Smooth muscle cell (in vitro differentiated cells): ENCODE data around the gene PHRF1. TPM values are rescaled to one million over a fixed set of nuclear protein-coding genes. Genes with fewer than 3 reads are reported as not detected.

ENCODE experiments used
- DNase-seq: peaks from one replicate; lab custom pipeline; 2025; ENCODE audit not compliant: unreplicated experiment; lab: John Stamatoyannopoulos, UW
- H2AFZ ChIP-seq: fragments of 200-600 bp; sonication (generic); 2 replicates; pipeline ENCODE4 v1.6.0; 2016; ENCODE audit warnings: antibody characterized with exemption, low read depth, mild to moderate bottlenecking
- H3F3A ChIP-seq: fragments of 200-600 bp; sonication (generic); 2 replicates; pipeline ENCODE4 v1.6.0; 2017; ENCODE audit warnings: antibody characterized with exemption, low read depth
- H3K27ac ChIP-seq: fragments of 200-600 bp; sonication (generic); 2 replicates; pipeline ENCODE4 v1.5.1; 2016; ENCODE audit warnings: low read depth, mild to moderate bottlenecking
- H3K27me3 ChIP-seq: fragments of 200-600 bp; sonication (generic); 2 replicates; pipeline ENCODE4 v1.6.1; 2016; ENCODE audit warnings: low read depth, mild to moderate bottlenecking
- H3K36me3 ChIP-seq: fragments of 200-600 bp; sonication (generic); 2 replicates; pipeline ENCODE4 v1.5.1; 2016; ENCODE audit warnings: low read depth
- H3K4me1 ChIP-seq: fragments of 200-600 bp; sonication (generic); 2 replicates; pipeline ENCODE4 v1.5.1; 2016; ENCODE audit warnings: low read depth
- H3K4me2 ChIP-seq: fragments of 200-600 bp; sonication (generic); 2 replicates; pipeline ENCODE4 v1.6.0; 2016; ENCODE audit warnings: mild to moderate bottlenecking
- H3K4me3 ChIP-seq: fragments of 200-600 bp; sonication (generic); 2 replicates; pipeline ENCODE4 v1.5.1; 2016; ENCODE audit warnings: mild to moderate bottlenecking
- H3K79me2 ChIP-seq: fragments of 200-600 bp; sonication (generic); 2 replicates; pipeline ENCODE4 v1.6.0; 2016; ENCODE audit warnings: low read depth, mild to moderate bottlenecking
- H3K9ac ChIP-seq: fragments of 200-600 bp; sonication (generic); 2 replicates; pipeline ENCODE4 v1.6.0; 2016; ENCODE audit warnings: low read depth
- H3K9me3 ChIP-seq: fragments of 200-600 bp; sonication (generic); replicated peaks from 2 replicates; pipeline ENCODE4 v1.5.1; 2016; ENCODE audit warnings: low read depth
- H4K20me1 ChIP-seq: fragments of 200-600 bp; sonication (generic); 2 replicates; pipeline ENCODE4 v1.6.0; 2016; ENCODE audit warnings: low read depth
- WGBS: methylation state at CpG from one replicate; pipeline ENCODE4 v1.1.7; 2016; ENCODE audit warnings: low lambda C conversion rate; 5-methylcytosine and 5-hydroxymethylcytosine counted together
- polyA plus RNA-seq: library from polyadenylated mRNA; unstranded; fragments of >200 nt; fragmentation: Nextera tagmentation; extraction: Ambion mirVana; gene quantifications from 2 replicates; pipeline ENCODE4 v1.2.1, GENCODE V29; 2016
- total RNA-seq: library from RNA; depleted of rRNA; stranded (reverse); fragments of >200 nt; gene quantifications from 2 replicates; pipeline ENCODE4 v1.2.3, GENCODE V29; 2014
- TF ChIP-seq, protein P1 (sequence below): fragments of 200-600 bp; sonication (generic); IDR thresholded peaks from 2 replicates; pipeline ENCODE4 v1.5.1; 2017; ENCODE audit warnings: borderline replicate concordance, mild to moderate bottlenecking, antibody characterized with exemption; ENCODE audit not compliant: insufficient read depth, poor library complexity, severe bottlenecking

Gene PHRF1
- total and polyA plus RNA-seq, 2 experiments from 2014 or later: 11.6 to 20.2 TPM

DNA sequence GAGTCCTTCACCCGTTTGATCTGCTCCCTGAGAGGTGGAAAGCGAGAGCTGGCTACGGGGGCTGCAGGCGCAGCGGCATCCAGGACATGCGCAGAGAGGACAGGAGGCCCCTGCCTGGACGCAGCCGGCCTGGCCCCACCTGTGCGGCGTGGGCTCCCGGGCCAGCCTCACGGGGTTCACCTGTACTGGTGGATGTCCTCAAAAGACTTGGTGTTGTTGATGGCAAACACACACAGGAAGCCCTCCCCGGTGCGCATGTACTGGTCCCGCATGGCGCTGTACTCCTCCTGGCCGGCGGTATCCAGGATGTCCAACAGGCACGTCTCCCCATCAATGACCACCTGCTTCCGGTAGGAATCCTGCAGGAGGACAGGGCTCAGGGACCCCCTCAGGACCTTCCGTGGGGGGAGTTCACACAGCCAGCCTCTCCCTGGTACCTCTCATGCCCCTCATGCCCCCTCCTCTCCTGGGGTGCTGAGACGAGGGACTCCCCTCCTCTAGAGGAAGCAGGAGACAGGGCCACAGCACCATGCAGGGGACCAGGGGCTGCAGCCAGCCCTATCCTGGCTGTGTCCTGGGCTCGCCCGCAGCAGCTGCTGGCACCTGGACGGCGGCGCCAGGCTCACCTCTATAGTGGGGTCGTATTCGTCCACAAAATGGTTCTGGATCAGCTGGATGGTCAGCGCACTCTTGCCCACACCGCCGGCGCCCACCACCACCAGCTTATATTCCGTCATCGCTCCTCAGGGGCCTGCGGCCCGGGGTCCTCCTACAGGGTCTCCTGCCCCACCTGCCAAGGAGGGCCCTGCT, 42.5 kb upstream of the PHRF1 start:
- H3F3A ChIP-seq: no peaks in the 10 kb centered on the region
- H3K9me3 ChIP-seq: no peaks in the 10 kb centered on the region
- no peak overlapping the region for H3K9ac ChIP-seq
- DNase-seq: no peak
- no peaks in the 10 kb centered on the region for H3K27me3 ChIP-seq
- H3K27ac ChIP-seq: no peak overlapping the region
- no peaks in the 10 kb centered on the region for H3K36me3 ChIP-seq
- WGBS: 98% methylated on average over 37 of the region's 37 CpGs
- peaks cover 16% of the 10 kb centered on the region for H3K79me2 ChIP-seq
- TF ChIP-seq, protein P1, sequence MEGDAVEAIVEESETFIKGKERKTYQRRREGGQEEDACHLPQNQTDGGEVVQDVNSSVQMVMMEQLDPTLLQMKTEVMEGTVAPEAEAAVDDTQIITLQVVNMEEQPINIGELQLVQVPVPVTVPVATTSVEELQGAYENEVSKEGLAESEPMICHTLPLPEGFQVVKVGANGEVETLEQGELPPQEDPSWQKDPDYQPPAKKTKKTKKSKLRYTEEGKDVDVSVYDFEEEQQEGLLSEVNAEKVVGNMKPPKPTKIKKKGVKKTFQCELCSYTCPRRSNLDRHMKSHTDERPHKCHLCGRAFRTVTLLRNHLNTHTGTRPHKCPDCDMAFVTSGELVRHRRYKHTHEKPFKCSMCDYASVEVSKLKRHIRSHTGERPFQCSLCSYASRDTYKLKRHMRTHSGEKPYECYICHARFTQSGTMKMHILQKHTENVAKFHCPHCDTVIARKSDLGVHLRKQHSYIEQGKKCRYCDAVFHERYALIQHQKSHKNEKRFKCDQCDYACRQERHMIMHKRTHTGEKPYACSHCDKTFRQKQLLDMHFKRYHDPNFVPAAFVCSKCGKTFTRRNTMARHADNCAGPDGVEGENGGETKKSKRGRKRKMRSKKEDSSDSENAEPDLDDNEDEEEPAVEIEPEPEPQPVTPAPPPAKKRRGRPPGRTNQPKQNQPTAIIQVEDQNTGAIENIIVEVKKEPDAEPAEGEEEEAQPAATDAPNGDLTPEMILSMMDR: no peak
- H3K4me2 ChIP-seq: peak overlapping the region; percentile 95
- peaks cover 35% of the 10 kb centered on the region for H4K20me1 ChIP-seq
- peaks cover 5% of the 10 kb centered on the region for H3K4me1 ChIP-seq
- H2AFZ ChIP-seq: no peak overlapping the region
- H3K4me3 ChIP-seq: peak overlapping the region; percentile 94

GRCh38 chr11:534396-535209, 41.7 kb upstream of the PHRF1 start:
- Histone ChIP-seq H3K4me2 (peak overlapping the region; percentile 95), H3K4me1 (peaks cover 5% of the 10 kb centered on the region)
- DNase-seq: no peak

DNA sequence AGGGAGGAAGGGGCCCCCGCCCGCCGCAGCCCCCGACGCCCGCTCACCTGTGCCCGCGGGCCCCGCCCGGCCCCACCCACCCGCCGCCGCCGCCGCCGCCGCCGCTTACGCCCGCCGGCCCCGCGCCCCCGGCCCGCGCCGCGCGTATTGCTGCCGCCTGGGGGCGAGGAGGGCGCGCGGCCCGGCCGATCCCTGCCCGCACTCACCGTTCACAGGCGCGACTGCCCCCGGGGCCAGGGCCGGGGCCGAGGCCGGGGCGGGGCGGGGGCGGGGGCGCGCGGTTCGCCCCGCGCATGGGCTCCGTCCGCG, 41.1 kb upstream of the PHRF1 start:
- Histone ChIP-seq H3K4me2 (peak overlapping the region; percentile 95), H4K20me1 (peaks cover 35% of the 10 kb centered on the region), H3K27ac (no peak overlapping the region), H3K79me2 (peaks cover 16% of the 10 kb centered on the region), H2AFZ (no peak overlapping the region), H3K9ac (no peak overlapping the region), H3K4me1 (peaks cover 5% of the 10 kb centered on the region), H3K9me3 (no peaks in the 10 kb centered on the region), H3K4me3 (peak overlapping the region; percentile 94), H3F3A (no peaks in the 10 kb centered on the region), H3K27me3 (no peaks in the 10 kb centered on the region), H3K36me3 (no peaks in the 10 kb centered on the region)
- TF ChIP-seq, protein P1: no peak
- no peak for DNase-seq
- WGBS: no CpG with 5 or more reads among the region's 56 CpGs

More at GRCh38 chr11:534396-535209, 41.7 kb upstream of the PHRF1 start:
- Histone ChIP-seq H3K36me3 (no peaks in the 10 kb centered on the region), H4K20me1 (peaks cover 35% of the 10 kb centered on the region), H2AFZ (no peak overlapping the region), H3F3A (no peaks in the 10 kb centered on the region), H3K27me3 (no peaks in the 10 kb centered on the region), H3K79me2 (peaks cover 16% of the 10 kb centered on the region), H3K9me3 (no peaks in the 10 kb centered on the region), H3K27ac (peak overlapping the region; percentile 75), H3K9ac (peak overlapping the region; percentile 90), H3K4me3 (peak overlapping the region; percentile 94)
- TF ChIP-seq, protein P1: no peak
- 13% methylated on average over 54 of the region's 66 CpGs for WGBS
